GM12878 (cell line): ENCODE results near the gene MMADHC.

Experiments
- CHD2 ChIP-seq: IDR thresholded peaks from 2 replicates; pipeline ENCODE4 v1.6.1; 2011; ENCODE audit warnings: low read depth, low read length, improper control_type of control experiment, borderline replicate concordance
- CTCF ChIP-seq, 3 experiments: IDR thresholded peaks in 2 of 3; conservative IDR thresholded peaks in 1 of 3; 2 replicates each; pipeline ENCODE4 v1.5.1; 2011; ENCODE audit warnings: low read depth in 3 of 3, low read length in 3 of 3, mild to moderate bottlenecking in 3 of 3, control low read depth in 2 of 3, moderate library complexity in 2 of 3, inconsistent platforms in 1 of 3, mixed read lengths in 1 of 3; ENCODE audit not compliant: control insufficient read depth in 2 of 3, insufficient read depth in 1 of 3; ENCODE audit errors: extremely low read depth in 1 of 3
- FOXM1 ChIP-seq: IDR thresholded peaks from 2 replicates; pipeline ENCODE4 v1.6.1; 2012; ENCODE audit warnings: low read depth, mild to moderate bottlenecking, inconsistent platforms, low read length, moderate library complexity
- KLF5 ChIP-seq: fragments of 450-650 bp; IDR thresholded peaks from 2 replicates; pipeline ENCODE4 v1.6.1; 2014; ENCODE audit warnings: mild to moderate bottlenecking; ENCODE audit not compliant: partially characterized antibody
- MAX ChIP-seq: IDR thresholded peaks from 2 replicates; pipeline ENCODE4 v1.6.1; 2012; ENCODE audit warnings: low read depth, low read length, improper control_type of control experiment
- POLR2A ChIP-seq: IDR thresholded peaks from 2 replicates; pipeline ENCODE4 v1.6.1; 2011; ENCODE audit warnings: low read depth, mild to moderate bottlenecking, low read length
- SREBF1 ChIP-seq: IDR thresholded peaks from 2 replicates; pipeline ENCODE4 v1.6.1; 2012; ENCODE audit warnings: mild to moderate bottlenecking, low read length
- ZBTB11 ChIP-seq: fragments of 450-650 bp; formaldehyde crosslinking; IDR thresholded peaks from 2 replicates; pipeline ENCODE4 v1.5.0; 2022; ENCODE audit warnings: mild to moderate bottlenecking, missing genetic modification characterization
- ZBTB40 ChIP-seq: fragments of 450-650 bp; IDR thresholded peaks from 2 replicates; pipeline ENCODE4 v1.6.1; 2016; ENCODE audit warnings: mild to moderate bottlenecking, moderate library complexity, borderline replicate concordance

- TF ChIP-seq ZBTB11 (CRISPR knock-in tag), result no peak
- TF ChIP-seq KLF5, result no peak
- TF ChIP-seq FOXM1, result no peak
- TF ChIP-seq SREBF1, result no peak
- TF ChIP-seq MAX, result no peak
- no peak for TF ChIP-seq CTCF (IDR thresholded peaks at IDR 0.05 in 2 of 3, conservative IDR thresholded peaks at IDR 0.05 in 1 of 3; ENCODE audit: control insufficient read depth in 2 of 3, extremely low read depth in 1 of 3, insufficient read depth in 1 of 3, low read depth in 3 of 3, low read length in 3 of 3)
- no peak for TF ChIP-seq CHD2
- no peak for TF ChIP-seq POLR2A
- no peak for TF ChIP-seq ZBTB40
Observed at GRCh38 chr2:149564983-149565382, 22.6 kb downstream of the MMADHC start.
